ENCODE data around the gene PPP1R13L. TPM values are rescaled to one million over a fixed set of nuclear protein-coding genes. Genes with fewer than 3 reads are reported as not detected.

Gene PPP1R13L
- total and polyA plus RNA-seq, 4 donors, result 0.51 to 7.7 (median 4.9) TPM

GRCh38 chr19:45423033-45423588 lies 18.2 kb upstream of the PPP1R13L start:
- H3K27me3 ChIP-seq (ENCODE audit: control insufficient read depth in 4 of 4, insufficient read depth in 4 of 4, low read length in 3 of 4), result no peaks in the 10 kb centered on the region
- peak overlapping the region; percentile 21 to 74 for H3K9ac ChIP-seq (ENCODE audit: low read depth in 1 of 2, low read length in 2 of 2)
- peak overlapping the region; percentile 53 to 64 (median 61) for H3K4me3 ChIP-seq (ENCODE audit: low read depth in 1 of 3, low read length in 3 of 3)
- TF ChIP-seq MAX (IDR thresholded peaks at IDR 0.05) (no peak), EGR1 (IDR thresholded peaks at IDR 0.05; ENCODE audit: low read depth in 2 of 2) (no peak), NR2F2 (IDR thresholded peaks at IDR 0.05) (peak; percentile 84)
- TF ChIP-seq, protein P1, sequence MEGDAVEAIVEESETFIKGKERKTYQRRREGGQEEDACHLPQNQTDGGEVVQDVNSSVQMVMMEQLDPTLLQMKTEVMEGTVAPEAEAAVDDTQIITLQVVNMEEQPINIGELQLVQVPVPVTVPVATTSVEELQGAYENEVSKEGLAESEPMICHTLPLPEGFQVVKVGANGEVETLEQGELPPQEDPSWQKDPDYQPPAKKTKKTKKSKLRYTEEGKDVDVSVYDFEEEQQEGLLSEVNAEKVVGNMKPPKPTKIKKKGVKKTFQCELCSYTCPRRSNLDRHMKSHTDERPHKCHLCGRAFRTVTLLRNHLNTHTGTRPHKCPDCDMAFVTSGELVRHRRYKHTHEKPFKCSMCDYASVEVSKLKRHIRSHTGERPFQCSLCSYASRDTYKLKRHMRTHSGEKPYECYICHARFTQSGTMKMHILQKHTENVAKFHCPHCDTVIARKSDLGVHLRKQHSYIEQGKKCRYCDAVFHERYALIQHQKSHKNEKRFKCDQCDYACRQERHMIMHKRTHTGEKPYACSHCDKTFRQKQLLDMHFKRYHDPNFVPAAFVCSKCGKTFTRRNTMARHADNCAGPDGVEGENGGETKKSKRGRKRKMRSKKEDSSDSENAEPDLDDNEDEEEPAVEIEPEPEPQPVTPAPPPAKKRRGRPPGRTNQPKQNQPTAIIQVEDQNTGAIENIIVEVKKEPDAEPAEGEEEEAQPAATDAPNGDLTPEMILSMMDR (IDR thresholded peaks at IDR 0.05; ENCODE audit: low read depth, low read length, missing input control), result no peak
- DNase-seq (ENCODE audit: low spot score), result no peak
- H3K27ac ChIP-seq (ENCODE audit: low read depth in 1 of 2, low read length in 2 of 2), result peak overlapping the region; percentile 89 to 93
- peaks cover 5 to 19% (median 9%) of the 10 kb centered on the region in 4 donors for H3K4me1 ChIP-seq (ENCODE audit: control insufficient read depth in 4 of 4, insufficient read depth in 4 of 4, low read length in 3 of 4)
- WGBS, result 21% methylated on average over 20 of the region's 20 CpGs
- H3K9me3 ChIP-seq (ENCODE audit: control insufficient read depth in 4 of 4, low read length in 3 of 4), result no peaks in the 10 kb centered on the region
- peaks cover 0 to 8% (median 4%) of the 10 kb centered on the region in 4 donors for H3K36me3 ChIP-seq (ENCODE audit: control insufficient read depth in 4 of 4, insufficient read depth in 3 of 4, low read depth in 1 of 4, low read length in 3 of 4)

DNA sequence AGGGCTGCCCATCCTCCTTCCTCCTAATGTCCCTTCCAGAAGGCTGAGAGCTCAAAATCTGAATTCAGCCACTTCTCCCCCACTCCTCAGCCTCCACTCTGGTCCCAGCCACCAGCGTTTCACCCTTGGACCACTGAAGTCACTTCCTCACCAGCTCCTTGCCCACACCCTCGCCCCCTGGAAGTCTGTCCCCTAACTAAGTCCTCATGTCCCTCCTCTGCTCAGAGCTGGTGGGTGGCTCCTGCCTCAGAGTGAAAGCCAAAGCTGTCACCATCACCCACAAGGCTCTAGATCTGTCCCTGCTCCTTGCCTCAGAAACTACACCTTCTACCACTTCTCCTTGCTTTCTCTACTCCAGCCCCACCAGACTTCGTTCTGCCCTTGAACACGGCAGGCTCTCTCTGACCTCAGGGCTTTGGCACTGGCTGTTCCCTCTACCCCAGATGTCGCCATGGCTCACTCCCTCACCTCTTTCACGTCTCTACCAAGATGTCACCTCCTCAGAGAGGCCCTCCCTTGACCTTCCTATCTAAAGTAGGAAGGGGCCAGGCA lies 17.2 kb upstream of the PPP1R13L start:
- Histone ChIP-seq H3K4me1 (ENCODE audit: control insufficient read depth in 4 of 4, insufficient read depth in 4 of 4, low read length in 3 of 4) (peaks cover 5 to 16% (median 9%) of the 10 kb centered on the region in 4 donors), H3K4me3 (ENCODE audit: low read depth in 1 of 3, low read length in 3 of 3) (no peak overlapping the region), H3K9me3 (ENCODE audit: control insufficient read depth in 4 of 4, low read length in 3 of 4) (no peaks in the 10 kb centered on the region), H3K27me3 (ENCODE audit: control insufficient read depth in 4 of 4, insufficient read depth in 4 of 4, low read length in 3 of 4) (no peaks in the 10 kb centered on the region), H3K27ac (ENCODE audit: low read depth in 1 of 2, low read length in 2 of 2) (no peak overlapping the region), H3K36me3 (ENCODE audit: control insufficient read depth in 4 of 4, insufficient read depth in 3 of 4, low read depth in 1 of 4, low read length in 3 of 4) (peaks cover 0 to 16% (median 9%) of the 10 kb centered on the region in 4 donors), H3K9ac (ENCODE audit: low read depth in 1 of 2, low read length in 2 of 2) (no peak overlapping the region)
- no peak for DNase-seq (ENCODE audit: low spot score)
- TF ChIP-seq EGR1 (IDR thresholded peaks at IDR 0.05; ENCODE audit: low read depth in 2 of 2), result no peak
- no peak for TF ChIP-seq FOXA1 (IDR thresholded peaks at IDR 0.05)
- no peak for TF ChIP-seq MAX (IDR thresholded peaks at IDR 0.05)
- no peak for TF ChIP-seq HNF4G (IDR thresholded peaks at IDR 0.05)
- no peak for TF ChIP-seq FOXA2 (IDR thresholded peaks at IDR 0.05)
- TF ChIP-seq NR2F2 (IDR thresholded peaks at IDR 0.05), result no peak
- TF ChIP-seq, protein P2, sequence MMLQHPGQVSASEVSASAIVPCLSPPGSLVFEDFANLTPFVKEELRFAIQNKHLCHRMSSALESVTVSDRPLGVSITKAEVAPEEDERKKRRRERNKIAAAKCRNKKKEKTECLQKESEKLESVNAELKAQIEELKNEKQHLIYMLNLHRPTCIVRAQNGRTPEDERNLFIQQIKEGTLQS (IDR thresholded peaks at IDR 0.05), result no peak
- TF ChIP-seq JUND (IDR thresholded peaks at IDR 0.05), result no peak
- TF ChIP-seq, protein P1 (IDR thresholded peaks at IDR 0.05; ENCODE audit: low read depth, low read length, missing input control), result no peak
- no peak for TF ChIP-seq YY1 (IDR thresholded peaks at IDR 0.05)
- TF ChIP-seq HNF4A (conservative IDR thresholded peaks at IDR 0.05), result no peak
- no peak for TF ChIP-seq RXRA (IDR thresholded peaks at IDR 0.05)
- WGBS, result 90% methylated on average over 6 of the region's 6 CpGs
